GM13976 (cell line): ENCODE measurements around the gene CARD11.
A peak's percentile ranks its signal among the peaks of the same experiment; 100 is the strongest.

Source experiments
- DNase-seq: peaks from one replicate; pipeline ENCODE4 v3.0.0; 2012; ENCODE audit warnings: low spot score
- CTCF ChIP-seq: IDR thresholded peaks from 2 replicates; pipeline ENCODE4 v1.5.1; 2012; ENCODE audit warnings: borderline replicate concordance, mild to moderate bottlenecking; ENCODE audit not compliant: insufficient read depth; ENCODE audit errors: extremely low read depth, missing control alignments, control extremely low read depth
- in situ Hi-C: fragments of 300-500 bp; cut with MboI; formaldehyde crosslinking; loops from one replicate; pipeline ENCODE4 v1.12.0; 2022; ENCODE audit warnings: low sequenced_read_pairs, mixed read lengths, inconsistent platforms; ENCODE audit not compliant: unreplicated experiment

The CARD11 gene

GRCh38 chr7:3082831-3083230 is 39.2 kb upstream of the CARD11 start:
- TF ChIP-seq CTCF = no peak

GRCh38 chr7:3082386-3082785 is 38.7 kb upstream of the CARD11 start:
- no peak for TF ChIP-seq CTCF
- DNase-seq = no peak
- in situ Hi-C loops = no loop called here

More at GRCh38 chr7:3082831-3083230, 39.2 kb upstream of the CARD11 start:
- no peak for DNase-seq
- in situ Hi-C loops = no loop called here

GRCh38 chr7:3080106-3080505 is 36.4 kb upstream of the CARD11 start:
- TF ChIP-seq CTCF = no peak
- in situ Hi-C loops = no loop called here
- DNase-seq = no peak

- TF ChIP-seq CTCF = no peak
- in situ Hi-C loops = no loop called here
- DNase-seq = peak; percentile 40
These were observed 34.8 kb upstream of the CARD11 start for GRCh38 chr7:3078514-3078913.

GRCh38 chr7:3076700-3077099 is 33.0 kb upstream of the CARD11 start:
- in situ Hi-C loops = no loop called here
- DNase-seq = no peak
- no peak for TF ChIP-seq CTCF

GRCh38 chr7:3076163-3076562 is 32.5 kb upstream of the CARD11 start:
- DNase-seq = no peak
- in situ Hi-C loops = no loop called here
- TF ChIP-seq CTCF = no peak

- DNase-seq = no peak
- in situ Hi-C loops = no loop called here
- no peak for TF ChIP-seq CTCF
These were observed 31.8 kb upstream of the CARD11 start for GRCh38 chr7:3075441-3075840.
